ENCODE results near the gene ZNF526. TPM values are rescaled to one million over a fixed set of nuclear protein-coding genes. Genes with fewer than 3 reads are reported as not detected.

The ZNF526 gene
- total RNA-seq, 1 experiment from 2014 or later, result 13.1 TPM

GRCh38 chr19:42225718-42226292 is 5.7 kb downstream of the ZNF526 start (continued):
- TF ChIP-seq REST (IDR thresholded peaks at IDR 0.05; ENCODE audit: low read depth), result no peak

GRCh38 chr19:42226886-42227285 is 6.8 kb downstream of the ZNF526 start:
- intact Hi-C loops (cut with micrococcal nuclease), result no loop called here
- Histone ChIP-seq H3K4me1 (ENCODE audit: control insufficient read depth in 1 of 2, insufficient read depth in 2 of 2, low read length in 2 of 2) (no peaks in the 10 kb centered on the region), H3K4me3 (replicated peaks in 1 of 2; ENCODE audit: low read depth in 1 of 2, low read length in 2 of 2) (no peak overlapping the region), H3K9me3 (ENCODE audit: control insufficient read depth in 1 of 2, insufficient read depth in 1 of 2, low read depth in 1 of 2, low read length in 2 of 2) (no peaks in the 10 kb centered on the region), H3K4me2 (ENCODE audit: low read length) (no peak overlapping the region), H2AFZ (ENCODE audit: low read depth, low read length, poor library complexity, severe bottlenecking) (no peak overlapping the region), H3K9ac (ENCODE audit: low read length) (no peak overlapping the region), H3K27ac (ENCODE audit: low read depth, low read length) (no peak overlapping the region), H3K9me2 (ENCODE audit: insufficient read depth) (no peaks in the 10 kb centered on the region), H3K27me3 (ENCODE audit: insufficient read depth, low read length) (no peaks in the 10 kb centered on the region), H3K79me2 (ENCODE audit: insufficient read depth, low read length) (peaks cover 77% of the 10 kb centered on the region), H3K36me3 (ENCODE audit: control insufficient read depth in 1 of 2, insufficient read depth in 2 of 2, low read length in 2 of 2) (peaks cover 15 to 43% of the 10 kb centered on the region in 2 experiments), H4K20me1 (ENCODE audit: insufficient read depth) (no peaks in the 10 kb centered on the region)
- TF ChIP-seq ZNF274 (IDR thresholded peaks at IDR 0.05; ENCODE audit: low read depth, low read length), result no peak
- TF ChIP-seq POLR2A (IDR thresholded peaks at IDR 0.05; ENCODE audit: borderline replicate concordance, extremely low read depth, insufficient read depth, insufficient read length), result no peak
- TF ChIP-seq CEBPB (IDR thresholded peaks at IDR 0.05; ENCODE audit: low read depth), result no peak
- no peak for TF ChIP-seq REST (IDR thresholded peaks at IDR 0.05; ENCODE audit: low read depth)
- no peak for TF ChIP-seq ATF3 (IDR thresholded peaks at IDR 0.05)
- no peak for TF ChIP-seq SP1 (IDR thresholded peaks at IDR 0.05; ENCODE audit: low read depth)
- no peak for TF ChIP-seq SRF (IDR thresholded peaks at IDR 0.05; ENCODE audit: low read depth)
- TF ChIP-seq RAD21 (IDR thresholded peaks at IDR 0.05; ENCODE audit: low read depth), result no peak
- no peak for TF ChIP-seq SIN3A (IDR thresholded peaks at IDR 0.05; ENCODE audit: low read depth)
- no peak for TF ChIP-seq ZBTB33 (IDR thresholded peaks at IDR 0.05; ENCODE audit: extremely low read depth, insufficient replicate concordance, low read length)
- TF ChIP-seq MAX (IDR thresholded peaks at IDR 0.05), result no peak
- no peak for TF ChIP-seq EGR1 (IDR thresholded peaks at IDR 0.05; ENCODE audit: low read depth)
- TF ChIP-seq EZH2 (IDR thresholded peaks at IDR 0.05), result no peak
- TF ChIP-seq ZFX (IDR thresholded peaks at IDR 0.05), result no peak
- TF ChIP-seq JUND (IDR thresholded peaks at IDR 0.05), result no peak
- TF ChIP-seq TCF7L2 (IDR thresholded peaks at IDR 0.05; ENCODE audit: borderline replicate concordance, extremely low read depth, insufficient read depth, insufficient read length), result no peak
- ChIA-PET CTCF (no interaction called here), POLR2A (no interaction called here), RAD21 (ENCODE audit: low non-redundant PET in 1 of 2, low total read pairs in 2 of 2, uncharacterized antibody in 2 of 2, unreplicated experiment in 2 of 2) (no interaction called here)
- DNase-seq (ENCODE audit: low read depth, low spot score) (no peak), ATAC-seq (no peak)
- no TSS peak for BruUV-seq (replicated peaks)
